ENCODE measurements around the gene NINJ2. TPM values are rescaled to one million over a fixed set of nuclear protein-coding genes. Genes with fewer than 3 reads are reported as not detected.

The NINJ2 gene
- total RNA-seq, 1 donor from 2014 or later = 6.8 TPM

DNA sequence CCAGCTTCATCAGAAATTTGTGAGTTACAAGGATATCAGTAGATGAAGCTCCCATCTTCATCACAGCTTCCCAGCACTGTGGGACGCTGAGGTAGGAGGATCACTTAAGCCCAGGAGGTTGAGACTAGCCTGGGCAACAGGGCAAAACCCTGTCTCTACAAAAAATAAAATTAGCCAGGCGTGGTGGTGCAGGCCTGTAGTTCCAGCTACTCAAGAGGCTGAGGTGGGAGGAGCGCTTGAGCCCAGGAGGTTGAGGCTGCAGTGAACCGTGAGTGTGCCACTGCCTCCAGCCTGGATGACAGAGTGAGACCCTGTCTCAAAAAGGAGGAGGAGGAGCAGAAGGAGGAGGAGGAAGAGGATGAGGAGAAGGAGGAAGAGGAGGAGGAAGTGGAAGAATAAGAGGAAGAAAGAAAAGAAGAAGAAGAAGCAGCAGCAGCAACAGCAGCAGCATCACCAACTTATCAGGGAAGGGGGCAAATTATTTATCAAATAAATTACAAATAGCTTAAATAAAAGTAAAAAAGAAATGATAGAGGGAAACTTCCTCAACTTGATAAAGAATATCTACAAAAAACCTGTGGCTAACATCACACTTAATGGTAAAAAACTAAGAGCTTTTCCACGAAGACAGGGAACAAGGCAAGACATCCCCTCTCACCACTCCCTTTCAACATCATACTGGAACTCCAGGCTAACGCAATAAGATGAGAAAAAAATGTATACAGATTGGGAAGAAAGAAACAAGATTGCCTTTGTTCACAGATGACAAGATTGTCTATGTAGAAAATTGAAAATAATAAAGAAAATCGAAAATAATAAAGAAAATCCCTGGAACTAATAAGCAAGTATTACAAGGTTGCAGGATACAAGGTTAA lies 69.6 kb downstream of the NINJ2 start:
- H3K27me3 Mint-ChIP-seq (ENCODE audit: insufficient read depth) = peaks cover 8% of the 10 kb centered on the region
- intact Hi-C loops (cut with micrococcal nuclease) = no loop called here
- H3K36me3 Mint-ChIP-seq (ENCODE audit: low read depth) = peaks cover 2% of the 10 kb centered on the region

GRCh38 chr12:592024-592505 lies 71.2 kb downstream of the NINJ2 start:
- no peak overlapping the region for H3K4me3 Mint-ChIP-seq
- intact Hi-C loops (cut with micrococcal nuclease) = no loop called here

More for the DNA sequence above, 69.6 kb downstream of the NINJ2 start:
- DNase-seq (ENCODE audit: low spot score) = no peak
- peaks cover 4% of the 10 kb centered on the region for H3K9me3 Mint-ChIP-seq
- no peak overlapping the region for H3K4me3 Mint-ChIP-seq
- H3K27ac Mint-ChIP-seq = no peak overlapping the region
- H3K4me1 Mint-ChIP-seq (ENCODE audit: low read depth) = peaks cover 16% of the 10 kb centered on the region

GRCh38 chr12:591167-592023 lies 71.8 kb downstream of the NINJ2 start:
- intact Hi-C loops (cut with micrococcal nuclease) = no loop called here
- no peak overlapping the region for H3K27ac Mint-ChIP-seq
- H3K27me3 Mint-ChIP-seq (ENCODE audit: insufficient read depth) = peaks cover 8% of the 10 kb centered on the region
- peaks cover 10% of the 10 kb centered on the region for H3K4me1 Mint-ChIP-seq (ENCODE audit: low read depth)
- no peak overlapping the region for H3K4me3 Mint-ChIP-seq
- no peak for DNase-seq (ENCODE audit: low spot score)
- peaks cover 4% of the 10 kb centered on the region for H3K9me3 Mint-ChIP-seq
- H3K36me3 Mint-ChIP-seq (ENCODE audit: low read depth) = peaks cover 1% of the 10 kb centered on the region

More at GRCh38 chr12:592024-592505, 71.2 kb downstream of the NINJ2 start:
- Mint-ChIP-seq H3K27ac (no peak overlapping the region), H3K27me3 (ENCODE audit: insufficient read depth) (peaks cover 8% of the 10 kb centered on the region), H3K9me3 (peaks cover 4% of the 10 kb centered on the region), H3K4me1 (ENCODE audit: low read depth) (peaks cover 10% of the 10 kb centered on the region), H3K36me3 (ENCODE audit: low read depth) (peaks cover 1% of the 10 kb centered on the region)
- no peak for DNase-seq (ENCODE audit: low spot score)

GRCh38 chr12:590206-590750 lies 73.0 kb downstream of the NINJ2 start:
- H3K4me1 Mint-ChIP-seq (ENCODE audit: low read depth) = peaks cover 10% of the 10 kb centered on the region
- intact Hi-C loops (cut with micrococcal nuclease) = no loop called here
- H3K27me3 Mint-ChIP-seq (ENCODE audit: insufficient read depth) = peaks cover 8% of the 10 kb centered on the region
- no peak overlapping the region for H3K4me3 Mint-ChIP-seq
- peaks cover 4% of the 10 kb centered on the region for H3K9me3 Mint-ChIP-seq
- H3K27ac Mint-ChIP-seq = no peak overlapping the region
- H3K36me3 Mint-ChIP-seq (ENCODE audit: low read depth) = peaks cover 1% of the 10 kb centered on the region
- DNase-seq (ENCODE audit: low spot score) = no peak

DNA sequence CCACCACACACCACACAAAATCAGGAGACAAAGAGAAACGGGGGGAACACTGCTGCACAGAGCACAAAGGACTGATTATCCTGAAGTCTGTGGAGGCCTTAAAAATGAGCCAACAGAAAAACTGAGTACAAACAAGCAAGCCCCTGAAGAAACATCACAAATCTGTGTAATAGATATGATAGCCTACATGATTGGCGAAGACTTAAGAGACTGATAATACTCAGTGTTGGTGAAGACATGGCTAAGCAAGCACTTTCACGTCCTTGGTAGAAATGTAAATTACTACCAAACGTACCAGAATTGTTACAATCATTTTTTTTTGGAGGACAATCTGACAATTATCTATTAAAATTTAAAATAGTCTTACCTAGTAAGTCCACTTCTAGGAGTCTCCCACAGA lies 74.6 kb downstream of the NINJ2 start:
- H3K27me3 Mint-ChIP-seq (ENCODE audit: insufficient read depth) = no peaks in the 10 kb centered on the region
- H3K36me3 Mint-ChIP-seq (ENCODE audit: low read depth) = peaks cover 1% of the 10 kb centered on the region
- DNase-seq (ENCODE audit: low spot score) = no peak
- intact Hi-C loops (cut with micrococcal nuclease) = no loop called here
- H3K4me1 Mint-ChIP-seq (ENCODE audit: low read depth) = peaks cover 10% of the 10 kb centered on the region
- peaks cover 4% of the 10 kb centered on the region for H3K9me3 Mint-ChIP-seq
- no peak overlapping the region for H3K27ac Mint-ChIP-seq
- no peak overlapping the region for H3K4me3 Mint-ChIP-seq

DNA sequence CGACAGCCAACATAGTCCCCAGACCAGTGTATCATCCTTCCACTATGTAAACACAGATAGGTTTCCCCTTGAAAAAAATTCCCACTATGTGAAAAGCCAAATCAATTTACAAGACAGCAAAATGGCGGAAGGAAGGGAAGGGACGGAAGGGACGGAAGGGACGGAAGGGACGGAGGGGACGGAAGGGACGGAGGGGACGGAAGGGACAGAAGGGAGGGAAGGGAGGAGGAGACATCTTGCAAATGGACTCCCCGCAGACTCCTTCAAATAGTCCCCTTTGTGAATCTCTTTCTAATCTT lies 75.3 kb downstream of the NINJ2 start:
- H3K4me1 Mint-ChIP-seq (ENCODE audit: low read depth) = peaks cover 10% of the 10 kb centered on the region
- H3K4me3 Mint-ChIP-seq = no peak overlapping the region
- H3K9me3 Mint-ChIP-seq = peaks cover 4% of the 10 kb centered on the region
- H3K27ac Mint-ChIP-seq = no peak overlapping the region
- H3K36me3 Mint-ChIP-seq (ENCODE audit: low read depth) = peaks cover 1% of the 10 kb centered on the region
- no peaks in the 10 kb centered on the region for H3K27me3 Mint-ChIP-seq (ENCODE audit: insufficient read depth)
- intact Hi-C loops (cut with micrococcal nuclease) = no loop called here
- DNase-seq (ENCODE audit: low spot score) = no peak

- Mint-ChIP-seq H3K4me3 (no peak overlapping the region), H3K27me3 (ENCODE audit: insufficient read depth) (no peaks in the 10 kb centered on the region), H3K4me1 (ENCODE audit: low read depth) (peaks cover 10% of the 10 kb centered on the region), H3K36me3 (ENCODE audit: low read depth) (peaks cover 1% of the 10 kb centered on the region), H3K27ac (no peak overlapping the region), H3K9me3 (peaks cover 4% of the 10 kb centered on the region)
- DNase-seq (ENCODE audit: low spot score) = no peak
- intact Hi-C loops (cut with micrococcal nuclease) = no loop called here
Observed at GRCh38 chr12:587132-588023, 75.9 kb downstream of the NINJ2 start.

DNA sequence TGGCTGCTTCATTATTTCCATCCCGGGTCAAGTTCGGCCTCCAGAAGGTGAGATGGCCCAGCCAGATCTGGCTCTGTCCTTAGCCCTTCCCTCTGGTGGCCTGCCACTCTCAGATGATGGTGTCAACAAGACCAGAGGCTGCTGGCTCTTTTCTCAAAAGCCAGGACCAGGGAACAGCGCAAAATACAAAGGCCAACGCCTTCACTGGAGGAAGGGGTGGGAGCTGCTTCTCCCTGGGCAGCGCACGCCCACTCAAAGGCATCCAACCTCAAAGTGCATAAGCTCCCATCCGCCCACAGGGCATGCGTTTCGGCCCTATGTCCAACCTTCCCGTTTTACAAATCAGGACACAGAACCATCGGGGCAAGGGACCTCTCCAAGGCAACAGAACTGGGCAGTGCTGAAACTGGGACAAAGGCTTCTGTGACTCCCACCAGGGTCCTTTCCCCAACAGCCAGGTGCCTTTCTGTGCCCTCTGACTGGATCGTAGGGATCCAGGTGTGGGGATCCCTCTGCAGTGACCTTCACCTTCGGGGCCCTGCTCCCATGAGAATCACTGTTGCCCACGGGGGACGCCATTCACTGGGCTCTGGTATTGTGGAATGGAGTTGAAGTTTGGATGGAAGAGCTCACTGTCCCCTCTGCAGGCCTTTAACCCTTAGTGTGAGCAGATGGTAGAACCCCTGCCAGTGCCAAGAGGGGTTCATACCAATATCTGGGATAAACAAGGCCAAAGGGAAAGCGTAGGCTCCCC lies 76.8 kb downstream of the NINJ2 start:
- peaks cover 1% of the 10 kb centered on the region for H3K36me3 Mint-ChIP-seq (ENCODE audit: low read depth)
- H3K27ac Mint-ChIP-seq = no peak overlapping the region
- no peak for DNase-seq (ENCODE audit: low spot score)
- H3K4me1 Mint-ChIP-seq (ENCODE audit: low read depth) = peaks cover 10% of the 10 kb centered on the region
- no peak overlapping the region for H3K4me3 Mint-ChIP-seq
- H3K27me3 Mint-ChIP-seq (ENCODE audit: insufficient read depth) = no peaks in the 10 kb centered on the region
- H3K9me3 Mint-ChIP-seq = peaks cover 4% of the 10 kb centered on the region
- intact Hi-C loops (cut with micrococcal nuclease) = no loop called here

- peaks cover 2% of the 10 kb centered on the region for H3K27me3 Mint-ChIP-seq (ENCODE audit: insufficient read depth)
- DNase-seq (ENCODE audit: low spot score) = no peak
- H3K9me3 Mint-ChIP-seq = peaks cover 4% of the 10 kb centered on the region
- intact Hi-C loops (cut with micrococcal nuclease) = no loop called here
- peaks cover 10% of the 10 kb centered on the region for H3K4me1 Mint-ChIP-seq (ENCODE audit: low read depth)
- no peak overlapping the region for H3K4me3 Mint-ChIP-seq
- H3K27ac Mint-ChIP-seq = no peak overlapping the region
- peaks cover 4% of the 10 kb centered on the region for H3K36me3 Mint-ChIP-seq (ENCODE audit: low read depth)
Observed at GRCh38 chr12:585062-586061, 77.9 kb downstream of the NINJ2 start.

DNA sequence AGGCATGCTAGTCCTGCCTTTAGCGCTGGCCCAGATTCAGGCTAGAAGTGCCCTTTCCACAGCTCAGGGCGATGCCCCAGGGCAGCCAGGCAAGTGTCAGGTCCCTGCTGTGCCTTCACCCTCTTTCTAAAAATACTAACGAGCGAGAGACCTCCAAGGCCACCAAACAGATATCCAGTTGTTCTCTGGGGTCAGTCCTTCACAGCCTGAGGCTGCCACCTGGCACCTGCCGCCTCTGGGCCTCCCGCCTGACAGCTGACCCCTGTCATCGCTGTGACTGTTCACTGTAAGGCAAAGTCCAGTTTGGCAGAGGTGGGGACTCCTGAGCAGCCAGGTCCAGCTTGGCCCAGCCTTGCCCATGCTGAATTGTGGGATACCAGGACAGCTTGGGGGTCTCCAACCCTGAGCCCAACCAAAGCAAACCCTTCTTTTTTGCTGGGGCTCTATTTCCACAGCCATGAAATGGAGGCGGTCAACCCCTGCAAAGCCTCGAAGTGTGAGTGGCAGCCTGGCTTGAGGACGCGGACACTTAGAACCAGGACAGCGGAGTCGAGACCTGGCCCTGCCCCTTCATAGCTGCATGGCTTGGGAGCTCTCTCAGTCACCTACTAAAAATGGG lies 79.9 kb downstream of the NINJ2 start:
- peaks cover 4% of the 10 kb centered on the region for H3K27me3 Mint-ChIP-seq (ENCODE audit: insufficient read depth)
- H3K36me3 Mint-ChIP-seq (ENCODE audit: low read depth) = peaks cover 3% of the 10 kb centered on the region
- no peak overlapping the region for H3K4me3 Mint-ChIP-seq
- DNase-seq (ENCODE audit: low spot score) = no peak
- H3K27ac Mint-ChIP-seq = no peak overlapping the region
- H3K9me3 Mint-ChIP-seq = no peaks in the 10 kb centered on the region
- intact Hi-C loops (cut with micrococcal nuclease) = no loop called here
- H3K4me1 Mint-ChIP-seq (ENCODE audit: low read depth) = no peaks in the 10 kb centered on the region

DNA sequence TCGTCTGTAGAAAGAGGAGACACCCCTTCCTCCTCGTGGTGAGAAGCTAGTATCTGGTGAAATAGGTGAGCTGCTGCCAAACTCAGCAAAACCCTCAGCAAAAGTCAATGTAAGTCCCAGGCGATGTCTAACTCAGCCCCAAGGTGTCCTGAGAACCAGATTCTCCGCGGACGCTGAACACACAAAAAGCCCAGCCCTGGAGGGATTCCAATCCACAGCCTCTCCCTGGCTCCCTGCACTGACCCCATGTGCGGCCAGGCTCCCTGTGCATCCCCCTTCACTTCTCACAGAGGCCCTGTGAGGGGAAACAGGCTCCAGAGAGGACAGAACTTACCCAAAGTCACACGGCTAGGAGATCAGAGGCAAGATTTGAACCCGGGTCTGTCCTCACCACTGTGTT lies 81.5 kb downstream of the NINJ2 start:
- no peaks in the 10 kb centered on the region for H3K9me3 Mint-ChIP-seq
- no peak overlapping the region for H3K27ac Mint-ChIP-seq
- intact Hi-C loops (cut with micrococcal nuclease) = no loop called here
- H3K4me1 Mint-ChIP-seq (ENCODE audit: low read depth) = peaks cover 2% of the 10 kb centered on the region
- H3K4me3 Mint-ChIP-seq = no peak overlapping the region
- peaks cover 4% of the 10 kb centered on the region for H3K36me3 Mint-ChIP-seq (ENCODE audit: low read depth)
- DNase-seq (ENCODE audit: low spot score) = no peak
- H3K27me3 Mint-ChIP-seq (ENCODE audit: insufficient read depth) = peaks cover 4% of the 10 kb centered on the region
